Stimulated activated CD4-positive, alpha-beta T cell treated with anti-CD3 and anti-CD28 coated beads, Interleukin-2, amount 100 ng/mL, for 24 hours (primary cell): ENCODE results near the gene FBXL17.

Experiments used
- DNase-seq, 2 donors: peaks; one replicate each; pipeline ENCODE4 v3.0.0-alpha.2; 2020

The FBXL17 gene

GRCh38 chr5:107982703-107983425 lies 399.0 kb downstream of the FBXL17 start:
- DNase-seq = no peak

GRCh38 chr5:107980923-107981692 lies 400.8 kb downstream of the FBXL17 start:
- no peak for DNase-seq

- DNase-seq = no peak
These were observed 402.0 kb downstream of the FBXL17 start for GRCh38 chr5:107979900-107980299.

- no peak for DNase-seq
These were observed 402.6 kb downstream of the FBXL17 start for GRCh38 chr5:107979291-107979690.

- no peak for DNase-seq
These were observed 404.3 kb downstream of the FBXL17 start for GRCh38 chr5:107977550-107978071.

GRCh38 chr5:107975568-107975967 lies 406.3 kb downstream of the FBXL17 start:
- DNase-seq = no peak

- no peak for DNase-seq
These were observed 410.1 kb downstream of the FBXL17 start for GRCh38 chr5:107971846-107972245.

GRCh38 chr5:107969847-107970246 lies 412.1 kb downstream of the FBXL17 start:
- DNase-seq = no peak

GRCh38 chr5:107968998-107969397 lies 412.9 kb downstream of the FBXL17 start:
- no peak for DNase-seq

GRCh38 chr5:107968406-107968843 lies 413.5 kb downstream of the FBXL17 start:
- no peak for DNase-seq

- DNase-seq = no peak
These were observed 415.7 kb downstream of the FBXL17 start for GRCh38 chr5:107966201-107966600.

GRCh38 chr5:107964722-107965121 lies 417.2 kb downstream of the FBXL17 start:
- no peak for DNase-seq

GRCh38 chr5:107959573-107960279 lies 422.2 kb downstream of the FBXL17 start:
- no peak for DNase-seq

- no peak for DNase-seq
These were observed 423.0 kb downstream of the FBXL17 start for GRCh38 chr5:107958861-107959260.

GRCh38 chr5:107958432-107958831 lies 423.5 kb downstream of the FBXL17 start:
- no peak for DNase-seq

- no peak for DNase-seq
These were observed 424.8 kb downstream of the FBXL17 start for GRCh38 chr5:107957051-107957450.

GRCh38 chr5:107955321-107955720 lies 426.6 kb downstream of the FBXL17 start:
- no peak for DNase-seq

- no peak for DNase-seq
These were observed 427.6 kb downstream of the FBXL17 start for GRCh38 chr5:107954254-107954653.

- no peak for DNase-seq
These were observed 429.4 kb downstream of the FBXL17 start for GRCh38 chr5:107952450-107952849.

- no peak for DNase-seq
These were observed 430.6 kb downstream of the FBXL17 start for GRCh38 chr5:107951309-107951708.

GRCh38 chr5:107950776-107951175 lies 431.1 kb downstream of the FBXL17 start:
- no peak for DNase-seq

- no peak for DNase-seq
These were observed 432.1 kb downstream of the FBXL17 start for GRCh38 chr5:107949688-107950341.

- DNase-seq = no peak
These were observed 433.5 kb downstream of the FBXL17 start for GRCh38 chr5:107948377-107948776.
